ENCODE data around the gene GCLC.

- TF ChIP-seq POLR2A (IDR thresholded peaks at IDR 0.05), result no peak
- TF ChIP-seq CTCF (IDR thresholded peaks at IDR 0.05), result no peak
- no peak for TF ChIP-seq EP300 (IDR thresholded peaks at IDR 0.05)
Observed at GRCh38 chr6:53458105-53458866, 86.6 kb downstream of the GCLC start.
